ENCODE results near the gene SEPTIN8. TPM values are rescaled to one million over a fixed set of nuclear protein-coding genes. Genes with fewer than 3 reads are reported as not detected.

SEPTIN8 gene
- total RNA-seq, 1 experiment from 2014 or later = 38.2 TPM

DNA sequence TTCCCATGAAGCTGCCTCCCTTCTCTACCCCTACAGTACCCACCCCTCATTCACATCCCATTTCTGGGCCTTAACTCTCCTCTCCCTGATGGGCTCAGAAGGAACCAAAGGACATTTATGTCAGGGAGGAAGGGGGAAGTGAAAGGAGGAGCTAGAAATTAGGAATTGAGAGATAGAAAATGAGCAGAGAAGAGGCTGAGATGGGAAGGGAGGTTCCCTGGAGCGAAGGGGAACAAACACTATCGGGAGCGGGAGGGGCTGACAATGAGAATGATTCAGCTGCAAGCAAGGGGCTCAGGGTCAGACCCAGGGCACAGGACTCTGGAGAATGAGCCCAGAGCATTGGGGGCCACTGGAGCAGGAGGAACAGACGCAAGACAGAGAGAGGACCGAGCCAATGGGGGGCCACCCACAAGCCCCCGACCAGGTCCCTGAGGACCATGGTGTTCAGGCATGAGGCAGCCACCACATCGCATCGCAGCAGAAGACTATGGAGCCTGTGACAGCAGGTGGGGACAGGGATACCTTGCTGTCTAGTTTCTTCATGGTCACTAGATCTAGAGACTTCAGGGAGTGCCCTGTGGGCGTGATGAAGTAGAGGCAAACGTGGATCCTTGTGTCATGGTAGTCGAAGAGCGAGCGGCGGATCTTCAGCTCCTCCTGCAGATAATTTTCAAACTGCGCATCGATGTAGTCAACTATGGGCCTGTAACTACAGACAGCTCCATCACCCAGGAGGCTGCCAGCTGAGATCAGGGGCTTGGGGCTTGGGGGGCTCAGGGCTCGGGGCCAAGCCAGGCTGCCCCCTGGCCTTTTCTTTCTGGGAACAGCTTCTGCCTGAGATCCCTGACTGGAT is 13.6 kb downstream of the SEPTIN8 start:
- no peaks in the 10 kb centered on the region for H3K4me1 ChIP-seq (ENCODE audit: insufficient read depth, low read length)
- no peak overlapping the region for H2BK20ac ChIP-seq (ENCODE audit: low read depth, low read length, poor library complexity, severe bottlenecking)
- Mint-ChIP-seq H3K27ac (no peak overlapping the region; a peak in 1 of 7 replicates), H3K4me3 (no peak overlapping the region), H3K9me3 (no peaks in the 10 kb centered on the region), H3K4me1 (no peaks in the 10 kb centered on the region), H3K27me3 (ENCODE audit: low read depth) (no peaks in the 10 kb centered on the region; the same call in 1 of the 2 replicates), H3K36me3 (ENCODE audit: insufficient read depth in 1 of 3, low read depth in 3 of 3) (peaks cover 5 to 33% (median 21%) of the 10 kb centered on the region in 3 experiments; a peak in 6 of 7 replicates)
- H2BK12ac ChIP-seq (ENCODE audit: insufficient read length, low read depth, low read length) = no peak overlapping the region
- H3K9me3 ChIP-seq (ENCODE audit: control insufficient read depth, low read depth, low read length) = no peaks in the 10 kb centered on the region
- H3K56ac ChIP-seq (ENCODE audit: insufficient read length, low read depth, low read length) = no peak overlapping the region
- no peak overlapping the region for H2AFZ ChIP-seq (ENCODE audit: low read length)
- no peak overlapping the region for H4K91ac ChIP-seq (ENCODE audit: insufficient read length, low read depth, low read length)
- H4K20me1 ChIP-seq (ENCODE audit: control insufficient read depth, insufficient read depth, insufficient read length) = peaks cover 2% of the 10 kb centered on the region
- TF ChIP-seq CTCF (conservative IDR thresholded peaks at IDR 0.05) = no peak
- H2BK5ac ChIP-seq (ENCODE audit: insufficient read length, low read length) = no peak overlapping the region
- WGBS (ENCODE audit: extremely low coverage, insufficient read length, low lambda C conversion rate) = no CpG with 5 or more reads among the region's 17 CpGs
- H3K27ac ChIP-seq (ENCODE audit: insufficient read length, low read depth, low read length) = no peak overlapping the region
- H3K4me2 ChIP-seq (ENCODE audit: insufficient read depth, insufficient read length, low read length) = no peak overlapping the region
- no peak overlapping the region for H2BK120ac ChIP-seq (ENCODE audit: low read depth, low read length, poor library complexity, severe bottlenecking)
- no peak overlapping the region for H2AK5ac ChIP-seq (ENCODE audit: insufficient read length, low read length)
- no peak overlapping the region for H4K8ac ChIP-seq (replicated peaks; ENCODE audit: insufficient read length, low read depth, low read length)
- H3K14ac ChIP-seq (ENCODE audit: insufficient read depth, low read length) = no peak overlapping the region
- no peak overlapping the region for H2BK15ac ChIP-seq (ENCODE audit: low read depth, low read length)
- H3K23ac ChIP-seq (ENCODE audit: insufficient read length, low read depth, low read length) = no peak overlapping the region
- no peaks in the 10 kb centered on the region for H3K23me2 ChIP-seq (ENCODE audit: insufficient read length, low read depth, low read length, poor library complexity, severe bottlenecking)
- H3K27me3 ChIP-seq (ENCODE audit: insufficient read depth, low read length) = no peaks in the 10 kb centered on the region
- H3T11ph ChIP-seq (ENCODE audit: low read length) = no peak overlapping the region
- H4K5ac ChIP-seq (ENCODE audit: insufficient read length, low read depth, low read length) = no peak overlapping the region
- no peak overlapping the region for H3K9ac ChIP-seq (ENCODE audit: extremely low read depth, insufficient read length, low read length)
- DNase-seq = no peak
- no peak overlapping the region for H3K18ac ChIP-seq (ENCODE audit: insufficient read length, low read depth, low read length)
- no peak overlapping the region for H3K4ac ChIP-seq (ENCODE audit: low read depth, low read length)
- no peaks in the 10 kb centered on the region for H3K79me1 ChIP-seq (ENCODE audit: insufficient read depth, low read depth, low read length, poor library complexity, severe bottlenecking)
- H3K79me2 ChIP-seq (ENCODE audit: insufficient read depth, low read length) = no peaks in the 10 kb centered on the region

All from H9 (cell line).